Measurements from ENCODE around the gene MAGEA2B.
"Not testable (repeated sequence)": the region's sequence is repeated elsewhere in the genome, so short reads cannot be mapped to it uniquely, and the experiment has no call there.

The MAGEA2B gene

DNA sequence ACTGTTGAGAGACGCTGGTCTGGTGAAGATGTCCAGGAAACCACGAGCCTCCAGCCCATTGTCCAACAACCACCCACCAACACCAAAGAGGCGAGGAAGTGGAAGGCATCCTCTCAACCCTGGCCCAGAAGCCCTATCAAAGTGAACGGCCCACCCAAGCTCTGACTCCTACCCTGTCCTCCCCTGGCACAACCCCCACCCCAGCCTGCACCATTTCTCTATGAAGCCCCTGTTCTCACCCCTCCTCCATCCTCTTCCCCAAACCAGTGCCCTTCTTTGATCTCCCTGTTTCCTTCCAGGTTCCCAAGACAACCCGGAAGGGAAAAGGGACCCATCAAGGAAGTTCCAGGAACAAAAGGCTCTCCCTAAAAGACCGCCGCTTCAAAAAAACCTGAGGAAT, 45.1 kb downstream of the MAGEA2B start:
- not testable (repeated sequence) for DNase-seq

DNA sequence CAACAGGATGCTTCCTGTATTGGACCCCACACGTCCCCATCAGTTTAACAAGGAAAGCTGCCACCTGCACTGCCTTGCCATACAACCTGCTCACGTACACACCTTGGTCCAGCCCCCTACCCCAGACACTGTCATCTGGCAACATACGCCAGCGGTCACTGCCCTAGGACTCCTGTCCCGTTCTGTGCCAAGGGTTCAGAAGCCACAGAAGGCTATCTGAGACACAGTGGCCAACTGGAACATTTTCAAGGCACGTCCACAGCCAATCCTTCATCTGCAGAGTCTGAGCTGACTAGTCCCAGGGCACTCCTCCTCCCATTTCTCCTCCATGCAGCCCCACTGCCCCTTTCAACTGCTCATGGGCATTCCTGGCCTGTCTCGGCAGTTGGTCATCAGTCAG, 47.2 kb downstream of the MAGEA2B start:
- not testable (repeated sequence) for DNase-seq

DNA sequence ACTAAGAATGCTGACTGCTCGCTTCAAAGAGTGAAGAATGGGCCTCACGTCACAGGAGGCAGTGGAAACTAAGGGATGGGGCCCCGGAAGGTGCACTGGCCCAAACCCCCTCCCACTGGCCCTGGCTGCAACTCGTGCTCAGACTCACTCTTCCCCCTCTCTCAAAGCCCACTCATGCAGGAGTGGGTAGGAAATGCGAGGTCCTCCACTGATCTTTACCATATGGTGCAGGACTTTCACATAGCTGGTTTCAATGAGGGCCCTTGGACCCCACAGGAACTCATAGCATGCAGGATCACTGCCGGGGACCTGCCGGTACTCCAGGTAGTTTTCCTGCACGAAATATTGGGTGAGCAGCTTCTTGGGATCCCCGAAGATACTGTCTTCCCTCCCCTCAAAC, 52.1 kb downstream of the MAGEA2B start:
- DNase-seq: not testable (repeated sequence)

Measured in amniotic stem cell (primary cell).